Loucy (cell line): ENCODE measurements around the gene SLC1A5.

Experiments
- H2AFZ ChIP-seq: fragments of 200-600 bp; sonication (generic); 2 replicates; pipeline ENCODE4 v1.6.0; 2016; ENCODE audit warnings: antibody characterized with exemption, mild to moderate bottlenecking, low read length, moderate library complexity
- H3F3A ChIP-seq: fragments of 200-600 bp; 2 replicates; pipeline ENCODE4 v1.6.0; 2016; ENCODE audit warnings: antibody characterized with exemption, low read depth, mild to moderate bottlenecking
- H3K27me3 ChIP-seq: fragments of 200-600 bp; sonication (generic); 2 replicates; pipeline ENCODE4 v1.6.1; 2014; ENCODE audit warnings: low read length, mild to moderate bottlenecking; ENCODE audit not compliant: insufficient read depth, poor library complexity, severe bottlenecking
- H3K36me3 ChIP-seq: fragments of 200-600 bp; sonication (generic); 2 replicates; pipeline ENCODE4 v1.6.1; 2016; ENCODE audit warnings: low read length; ENCODE audit not compliant: insufficient read depth
- H3K4me1 ChIP-seq: fragments of 200-600 bp; sonication (generic); 2 replicates; pipeline ENCODE4 v1.5.1; 2014; ENCODE audit warnings: low read length, mild to moderate bottlenecking; ENCODE audit not compliant: insufficient read depth, poor library complexity, severe bottlenecking
- H3K4me2 ChIP-seq: fragments of 200-600 bp; sonication (generic); 2 replicates; pipeline ENCODE4 v1.6.0; 2014; ENCODE audit warnings: antibody characterized with exemption, low read length, low read depth, mild to moderate bottlenecking; ENCODE audit not compliant: poor library complexity, severe bottlenecking
- H3K4me3 ChIP-seq: fragments of 200-600 bp; sonication (generic); 2 replicates; pipeline ENCODE4 v1.5.1; 2014; ENCODE audit warnings: low read length, mild to moderate bottlenecking, mixed read lengths; ENCODE audit not compliant: poor library complexity, severe bottlenecking
- H3K79me2 ChIP-seq: fragments of 200-600 bp; sonication (generic); 2 replicates; pipeline ENCODE4 v1.6.1; 2014; ENCODE audit warnings: low read length; ENCODE audit not compliant: insufficient read depth
- H3K9ac ChIP-seq: fragments of 200-600 bp; sonication (generic); 2 replicates; pipeline ENCODE4 v1.6.0; 2014; ENCODE audit warnings: mild to moderate bottlenecking, low read depth, low read length, moderate library complexity; ENCODE audit not compliant: poor library complexity, severe bottlenecking
- H3K9me2 ChIP-seq: fragments of 200-600 bp; sonication (generic); replicated peaks from 2 replicates; pipeline ENCODE4 v1.6.1; 2016; ENCODE audit warnings: low read depth, low read length, mixed read lengths
- H3K9me3 ChIP-seq: fragments of 200-600 bp; sonication (generic); 2 replicates; pipeline ENCODE4 v1.6.1; 2014; ENCODE audit warnings: mild to moderate bottlenecking, antibody characterized with exemption, low read length, low read depth; ENCODE audit not compliant: insufficient read depth
- H4K20me1 ChIP-seq: fragments of 200-600 bp; sonication (generic); 2 replicates; pipeline ENCODE4 v1.6.0; 2014; ENCODE audit warnings: antibody characterized with exemption, low read length, mild to moderate bottlenecking; ENCODE audit not compliant: insufficient read depth, poor library complexity, severe bottlenecking
- CTCF ChIP-seq: fragments of 200-600 bp; sonication (generic); conservative IDR thresholded peaks from 2 replicates; pipeline ENCODE4 v1.5.1; 2014; ENCODE audit warnings: mild to moderate bottlenecking, antibody characterized with exemption, low read length
- EZH2phosphoT487 ChIP-seq: fragments of 200-600 bp; IDR thresholded peaks from 2 replicates; pipeline ENCODE4 v1.6.1; 2018; ENCODE audit warnings: antibody characterized with exemption, mild to moderate bottlenecking, moderate library complexity, borderline replicate concordance

The SLC1A5 gene

GRCh38 chr19:46789371-46789770 lies 977 bp upstream of the SLC1A5 start:
- peak overlapping the region; percentile 61 for H3K4me2 ChIP-seq
- peaks cover 35% of the 10 kb centered on the region for H3K4me1 ChIP-seq
- H2AFZ ChIP-seq = no peak overlapping the region
- TF ChIP-seq EZH2phosphoT487 (no peak), CTCF (no peak)
- H3K79me2 ChIP-seq = peaks cover 40% of the 10 kb centered on the region
- H3F3A ChIP-seq = no peaks in the 10 kb centered on the region
- no peaks in the 10 kb centered on the region for H3K9me2 ChIP-seq
- H3K36me3 ChIP-seq = no peaks in the 10 kb centered on the region
- peaks cover 35% of the 10 kb centered on the region for H4K20me1 ChIP-seq
- H3K27me3 ChIP-seq = peaks cover 5% of the 10 kb centered on the region
- H3K4me3 ChIP-seq = no peak overlapping the region
- H3K9me3 ChIP-seq = no peaks in the 10 kb centered on the region
- H3K9ac ChIP-seq = peak overlapping the region; percentile 59

GRCh38 chr19:46788968-46789338 lies 559 bp upstream of the SLC1A5 start:
- H4K20me1 ChIP-seq = peaks cover 39% of the 10 kb centered on the region
- H3K4me2 ChIP-seq = peak overlapping the region; percentile 61
- peaks cover 38% of the 10 kb centered on the region for H3K4me1 ChIP-seq
- H3K9ac ChIP-seq = peak overlapping the region; percentile 59
- TF ChIP-seq CTCF (no peak), EZH2phosphoT487 (no peak)
- H3K36me3 ChIP-seq = peaks cover under 1% of the 10 kb centered on the region; the same call in 1 of the 2 replicates
- H3K9me2 ChIP-seq = no peaks in the 10 kb centered on the region
- H3K79me2 ChIP-seq = peaks cover 45% of the 10 kb centered on the region
- no peaks in the 10 kb centered on the region for H3F3A ChIP-seq
- H3K27me3 ChIP-seq = peaks cover 5% of the 10 kb centered on the region
- H2AFZ ChIP-seq = no peak overlapping the region
- peak overlapping the region; percentile 54 for H3K4me3 ChIP-seq
- no peaks in the 10 kb centered on the region for H3K9me3 ChIP-seq

- peaks cover 42% of the 10 kb centered on the region for H3K4me1 ChIP-seq
- peak overlapping the region; percentile 99 for H3K4me2 ChIP-seq
- no peak for TF ChIP-seq EZH2phosphoT487
- peaks cover 5% of the 10 kb centered on the region for H3K27me3 ChIP-seq
- no peak overlapping the region for H2AFZ ChIP-seq
- no peaks in the 10 kb centered on the region for H3K9me2 ChIP-seq
- H3K4me3 ChIP-seq = peak overlapping the region; percentile 79
- H3K9me3 ChIP-seq = no peaks in the 10 kb centered on the region
- peaks cover 12% of the 10 kb centered on the region; the same call in 1 of the 2 replicates for H3K36me3 ChIP-seq
- H4K20me1 ChIP-seq = peaks cover 52% of the 10 kb centered on the region
- peak overlapping the region; percentile 99 for H3K9ac ChIP-seq
- H3K79me2 ChIP-seq = peaks cover 58% of the 10 kb centered on the region
- no peaks in the 10 kb centered on the region for H3F3A ChIP-seq
Observed at GRCh38 chr19:46787331-46788261, 798 bp downstream of the SLC1A5 start.
